ENCODE data around the gene SERP2.

- TF ChIP-seq CTCF (IDR thresholded peaks at IDR 0.05): no peak
- TF ChIP-seq POLR2A (IDR thresholded peaks at IDR 0.05; ENCODE audit: low read depth): no peak
- no peak for TF ChIP-seq EP300 (IDR thresholded peaks at IDR 0.05)
Measured at GRCh38 chr13:44385401-44385800, 11.8 kb downstream of the SERP2 start.

All from esophagus muscularis mucosa (tissue), 4 donors.